ENCODE measurements around the gene USP6. TPM values are rescaled to one million over a fixed set of nuclear protein-coding genes. Genes with fewer than 3 reads are reported as not detected.
A peak's percentile ranks its signal among the peaks of the same experiment; 100 is the strongest.
"Not testable (repeated sequence)": the region's sequence is repeated elsewhere in the genome, so short reads cannot be mapped to it uniquely, and the experiment has no call there.

Gene USP6
- under 1 TPM; 0.02 to 0.19 TPM for total RNA-seq

GRCh38 chr17:5115673-5116651, at the start of gene USP6:
Gene USP6, plus strand, starts transcription at chr17:5116032. Its CDS starts 14,336 bp downstream, at chr17:5130368.
- ATAC-seq (replicated peaks in 1 of 2) (no peak), DNase-seq (no peak)
- Mint-ChIP-seq H3K27me3 (ENCODE audit: low read depth) (peaks cover 39% of the 10 kb centered on the region), H3K36me3 (ENCODE audit: insufficient read depth in 2 of 2) (peaks cover under 1 to 9% of the 10 kb centered on the region in 2 donors), H3K4me3 (peak within 1 kb of the TSS in 1 of 2 donors; percentile 21), H3K4me1 (ENCODE audit: low read depth) (peaks cover 13% of the 10 kb centered on the region), H3K9me3 (no peaks in the 10 kb centered on the region), H3K27ac (no peak within 1 kb of the TSS)

- no peaks in the 10 kb centered on the region for H3K4me1 Mint-ChIP-seq (ENCODE audit: low read depth)
- no peak overlapping the region for H3K4me3 Mint-ChIP-seq
Measured at GRCh38 chr17:5068236-5068635, 47.6 kb upstream of the USP6 start.

DNA sequence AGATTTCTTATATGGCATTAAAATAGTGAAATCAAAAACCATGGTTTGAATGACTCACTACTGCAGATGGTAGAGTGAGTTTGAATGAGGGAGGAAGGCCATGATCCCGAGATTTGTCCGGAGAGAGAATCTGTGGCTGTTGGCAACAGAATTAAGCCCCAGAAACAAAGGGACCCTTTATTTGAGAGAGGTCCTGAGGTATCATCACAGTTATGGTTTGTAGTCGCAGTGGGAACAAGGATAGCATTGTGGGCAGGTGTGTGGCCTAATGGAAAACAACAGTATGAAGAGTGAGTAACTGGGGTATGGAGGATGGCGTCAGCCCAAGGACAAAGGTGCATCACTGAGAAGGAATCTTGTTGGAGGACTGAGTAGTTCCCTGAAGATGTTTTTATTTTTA, 46.1 kb upstream of the USP6 start:
- DNase-seq, result no peak
- no peaks in the 10 kb centered on the region for H3K36me3 Mint-ChIP-seq (ENCODE audit: insufficient read depth in 2 of 2)

More at GRCh38 chr17:5068236-5068635, 47.6 kb upstream of the USP6 start:
- no peak for DNase-seq
- H3K27me3 Mint-ChIP-seq (ENCODE audit: low read depth), result no peaks in the 10 kb centered on the region
- no peak for ATAC-seq (replicated peaks in 1 of 2)
- H3K9me3 Mint-ChIP-seq, result no peaks in the 10 kb centered on the region
- no peak overlapping the region for H3K27ac Mint-ChIP-seq
- H3K36me3 Mint-ChIP-seq (ENCODE audit: insufficient read depth in 2 of 2), result no peaks in the 10 kb centered on the region

GRCh38 chr17:5075472-5075871, 40.4 kb upstream of the USP6 start:
- not testable (repeated sequence) for DNase-seq; ATAC-seq (replicated peaks in 1 of 2); H3K36me3 Mint-ChIP-seq (ENCODE audit: insufficient read depth in 2 of 2); H3K27me3 Mint-ChIP-seq (ENCODE audit: low read depth); H3K4me3 Mint-ChIP-seq; H3K9me3 Mint-ChIP-seq; H3K27ac Mint-ChIP-seq
- H3K4me1 Mint-ChIP-seq (ENCODE audit: low read depth), result peaks cover 27% of the 10 kb centered on the region

More for the DNA sequence above, 46.1 kb upstream of the USP6 start:
- no peak overlapping the region for H3K4me3 Mint-ChIP-seq
- H3K4me1 Mint-ChIP-seq (ENCODE audit: low read depth), result no peaks in the 10 kb centered on the region
- ATAC-seq (replicated peaks in 1 of 2), result no peak
- H3K27ac Mint-ChIP-seq, result no peak overlapping the region
- no peaks in the 10 kb centered on the region for H3K27me3 Mint-ChIP-seq (ENCODE audit: low read depth)
- H3K9me3 Mint-ChIP-seq, result no peaks in the 10 kb centered on the region

- not testable (repeated sequence) for H3K27me3 Mint-ChIP-seq (ENCODE audit: low read depth); H3K27ac Mint-ChIP-seq; H3K9me3 Mint-ChIP-seq; ATAC-seq (replicated peaks in 1 of 2); DNase-seq
- Mint-ChIP-seq H3K4me3 (peak overlapping the region; percentile 71 to 92), H3K4me1 (ENCODE audit: low read depth) (peaks cover 34% of the 10 kb centered on the region), H3K36me3 (ENCODE audit: insufficient read depth in 2 of 2) (peaks cover 5 to 16% of the 10 kb centered on the region in 2 donors)
Measured at GRCh38 chr17:5077275-5077674, 38.6 kb upstream of the USP6 start.

DNA sequence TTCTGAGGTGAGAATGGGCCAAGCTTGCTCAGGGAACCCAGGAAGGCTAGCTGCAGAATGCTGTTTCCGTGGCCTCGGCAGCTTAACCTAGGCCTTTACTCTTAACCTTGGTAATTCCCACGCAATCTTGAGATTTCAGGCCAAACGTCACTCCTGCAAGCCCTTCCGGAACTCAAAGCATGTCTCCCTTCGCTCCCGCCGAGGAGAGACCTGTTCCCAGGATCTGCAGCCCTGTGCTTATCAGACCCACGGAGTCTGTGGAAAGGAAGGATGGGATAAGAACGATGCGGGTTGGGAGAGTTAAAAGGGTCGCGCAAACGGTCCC, 38.1 kb upstream of the USP6 start:
- no peaks in the 10 kb centered on the region for H3K27me3 Mint-ChIP-seq (ENCODE audit: low read depth)
- ATAC-seq (replicated peaks in 1 of 2) (peak in 1 of 2 donors; percentile 0), DNase-seq (no peak)
- H3K4me1 Mint-ChIP-seq (ENCODE audit: low read depth), result peaks cover 34% of the 10 kb centered on the region
- peak overlapping the region; percentile 38 for H3K27ac Mint-ChIP-seq
- no peaks in the 10 kb centered on the region for H3K9me3 Mint-ChIP-seq
- peak overlapping the region; percentile 71 to 92 for H3K4me3 Mint-ChIP-seq
- H3K36me3 Mint-ChIP-seq (ENCODE audit: insufficient read depth in 2 of 2), result peaks cover 5 to 17% of the 10 kb centered on the region in 2 donors

- peak within 1 kb of the TSS; percentile 38 for H3K27ac Mint-ChIP-seq
- H3K9me3 Mint-ChIP-seq, result no peaks in the 10 kb centered on the region
- H3K36me3 Mint-ChIP-seq (ENCODE audit: insufficient read depth in 2 of 2), result peaks cover 8 to 18% of the 10 kb centered on the region in 2 donors
- ATAC-seq (replicated peaks in 1 of 2) (peak; percentile 94 to 98), DNase-seq (peak; percentile 89 to 91)
- peaks cover 34% of the 10 kb centered on the region for H3K4me1 Mint-ChIP-seq (ENCODE audit: low read depth)
- H3K27me3 Mint-ChIP-seq (ENCODE audit: low read depth), result no peaks in the 10 kb centered on the region
- peak within 1 kb of the TSS; percentile 71 to 92 for H3K4me3 Mint-ChIP-seq
Measured at GRCh38 chr17:5078106-5079028, 37.5 kb upstream of the USP6 start, which contains the start of gene ZFP3. Gene ZFP3, plus strand, starts transcription at chr17:5078467. Its CDS starts 13,038 bp downstream, at chr17:5091505.

GRCh38 chr17:5080591-5080990, 35.2 kb upstream of the USP6 start:
- Mint-ChIP-seq H3K4me1 (ENCODE audit: low read depth) (peaks cover 34% of the 10 kb centered on the region), H3K4me3 (no peak overlapping the region), H3K9me3 (peaks cover 3 to 6% of the 10 kb centered on the region in 2 donors), H3K27ac (no peak overlapping the region), H3K27me3 (ENCODE audit: low read depth) (no peaks in the 10 kb centered on the region), H3K36me3 (ENCODE audit: insufficient read depth in 2 of 2) (peaks cover 14 to 33% of the 10 kb centered on the region in 2 donors)
- no peak for DNase-seq
- no peak for ATAC-seq (replicated peaks in 1 of 2)

DNA sequence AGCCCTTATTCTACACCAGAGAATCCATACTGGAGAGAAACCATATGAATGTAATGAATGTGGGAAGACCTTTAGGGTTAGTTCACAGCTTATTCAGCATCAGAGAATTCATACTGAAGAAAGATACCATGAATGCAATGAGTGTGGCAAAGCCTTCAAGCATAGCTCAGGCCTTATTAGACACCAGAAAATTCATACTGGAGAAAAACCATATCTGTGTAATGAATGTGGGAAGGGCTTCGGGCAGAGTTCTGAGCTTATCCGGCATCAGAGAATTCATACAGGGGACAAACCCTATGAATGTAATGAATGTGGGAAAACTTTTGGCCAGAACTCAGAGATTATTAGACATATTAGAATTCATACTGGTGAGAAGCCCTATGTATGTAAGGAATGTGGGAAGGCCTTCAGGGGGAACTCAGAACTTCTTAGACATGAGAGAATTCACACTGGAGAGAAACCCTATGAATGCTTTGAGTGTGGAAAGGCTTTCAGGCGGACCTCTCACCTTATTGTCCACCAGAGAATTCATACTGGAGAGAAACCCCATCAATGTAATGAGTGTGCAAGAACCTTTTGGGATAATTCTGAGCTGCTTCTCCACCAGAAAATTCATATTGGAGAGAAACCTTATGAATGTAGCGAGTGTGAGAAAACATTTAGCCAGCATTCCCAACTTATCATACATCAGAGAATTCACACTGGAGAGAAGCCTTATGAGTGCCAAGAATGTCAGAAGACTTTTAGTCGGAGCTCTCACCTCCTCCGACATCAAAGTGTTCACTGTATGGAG, 23.4 kb upstream of the USP6 start:
- no peak for ATAC-seq (replicated peaks in 1 of 2)
- H3K9me3 Mint-ChIP-seq, result peaks cover 39 to 42% of the 10 kb centered on the region in 2 donors
- peaks cover 19% of the 10 kb centered on the region for H3K27me3 Mint-ChIP-seq (ENCODE audit: low read depth)
- H3K4me3 Mint-ChIP-seq, result no peak overlapping the region
- no peak for DNase-seq
- peaks cover 59 to 82% of the 10 kb centered on the region in 2 donors for H3K36me3 Mint-ChIP-seq (ENCODE audit: insufficient read depth in 2 of 2)
- peaks cover 11% of the 10 kb centered on the region for H3K4me1 Mint-ChIP-seq (ENCODE audit: low read depth)
- H3K27ac Mint-ChIP-seq, result no peak overlapping the region

GRCh38 chr17:5096731-5097100, 19.1 kb upstream of the USP6 start:
- H3K36me3 Mint-ChIP-seq (ENCODE audit: insufficient read depth in 2 of 2), result peaks cover 36 to 48% of the 10 kb centered on the region in 2 donors
- H3K4me3 Mint-ChIP-seq, result peak overlapping the region; percentile 80 to 84
- H3K27me3 Mint-ChIP-seq (ENCODE audit: low read depth), result peaks cover 19% of the 10 kb centered on the region
- peaks cover 27 to 28% of the 10 kb centered on the region in 2 donors for H3K9me3 Mint-ChIP-seq
- DNase-seq (no peak), ATAC-seq (replicated peaks in 1 of 2) (no peak)
- H3K27ac Mint-ChIP-seq, result no peak overlapping the region
- H3K4me1 Mint-ChIP-seq (ENCODE audit: low read depth), result peaks cover 11% of the 10 kb centered on the region

GRCh38 chr17:5097101-5097834, 18.6 kb upstream of the USP6 start:
- Mint-ChIP-seq H3K9me3 (peaks cover 25 to 27% of the 10 kb centered on the region in 2 donors), H3K4me1 (ENCODE audit: low read depth) (peaks cover 11% of the 10 kb centered on the region), H3K4me3 (peak overlapping the region; percentile 80 to 84), H3K27me3 (ENCODE audit: low read depth) (peaks cover 19% of the 10 kb centered on the region), H3K27ac (no peak overlapping the region), H3K36me3 (ENCODE audit: insufficient read depth in 2 of 2) (peaks cover 33 to 43% of the 10 kb centered on the region in 2 donors)
- ATAC-seq (replicated peaks in 1 of 2) (peak; percentile 83 to 90), DNase-seq (peak; percentile 53 to 59)

GRCh38 chr17:5099271-5099670, 16.6 kb upstream of the USP6 start:
- no peak overlapping the region for H3K4me3 Mint-ChIP-seq
- H3K27ac Mint-ChIP-seq, result no peak overlapping the region
- peaks cover 19% of the 10 kb centered on the region for H3K27me3 Mint-ChIP-seq (ENCODE audit: low read depth)
- no peak for ATAC-seq (replicated peaks in 1 of 2)
- DNase-seq, result no peak
- H3K4me1 Mint-ChIP-seq (ENCODE audit: low read depth), result peaks cover 11% of the 10 kb centered on the region
- H3K9me3 Mint-ChIP-seq, result peaks cover 17 to 19% of the 10 kb centered on the region in 2 donors
- peaks cover 24 to 34% of the 10 kb centered on the region in 2 donors for H3K36me3 Mint-ChIP-seq (ENCODE audit: insufficient read depth in 2 of 2)
